GM12878 (cell line): ENCODE results near the gene TGFBI. TPM values are rescaled to one million over a fixed set of nuclear protein-coding genes. Genes with fewer than 3 reads are reported as not detected.

Source experiments
- ATAC-seq: fragments of 200-7000 bp; cut with Tn5 transposase; 3 replicates; pipeline ENCODE4 v1.9.1; 2020; ENCODE audit warnings: mild to moderate bottlenecking, moderate library complexity
- BruUV-seq: library from RNA; stranded (reverse); fragments of 400-500 nt; replicated peaks from 2 replicates; lab custom pipeline; 2021; lab: Mats Ljungman, UMichigan
- CTCF ChIA-PET: fragments of 300-600 bp; sonication (Branson Sonifier 250); formaldehyde crosslinking; extraction: SDS; loops from one replicate; lab custom pipeline; 2021; ENCODE audit warnings: inconsistent platforms; lab: Yijun Ruan, JAX
- POLR2A ChIA-PET: fragments of 350-600 bp; formaldehyde crosslinking; extraction: SDS; loops from one replicate; lab custom pipeline; 2021; ENCODE audit warnings: inconsistent platforms; lab: Charles Lee
- RAD21 ChIA-PET: fragments of 300-600 bp; sonication (Branson Sonifier 250); formaldehyde crosslinking; loops from one replicate; lab custom pipeline; 2023; ENCODE audit warnings: antibody characterized with exemption; ENCODE audit not compliant: unreplicated experiment; lab: Charles Lee
- SMC1A ChIA-PET: fragments of 300-600 bp; sonication (Branson Sonifier 250); formaldehyde crosslinking; loops from one replicate; lab custom pipeline; 2023; ENCODE audit not compliant: unreplicated experiment, uncharacterized antibody; lab: Charles Lee
- DNase-seq: peaks from one replicate; pipeline ENCODE4 v3.0.0-alpha.2; 2011; ENCODE audit warnings: low read depth, low spot score
- FAIRE-seq: peaks from 3 replicates; lab custom pipeline; 2011; peaks lifted over from hg19 to GRCh38; lab: Jason Lieb, UNC
- H2AFZ ChIP-seq: 2 replicates; pipeline ENCODE4 v1.6.0; 2011; ENCODE audit warnings: low read depth, low read length, control low read depth; ENCODE audit not compliant: control insufficient read depth
- H3K27ac ChIP-seq: 2 replicates; pipeline ENCODE4 v1.5.1; 2011; ENCODE audit warnings: control low read depth; ENCODE audit not compliant: control insufficient read depth, insufficient read depth
- H3K27me3 ChIP-seq, 2 experiments: replicated peaks in 1 of 2; 2 replicates each; pipeline versions ENCODE4 v1.6.0 to v1.6.1; 2011; ENCODE audit warnings: low read length in 1 of 2; ENCODE audit not compliant: control insufficient read depth in 2 of 2, insufficient read depth in 2 of 2
- H3K36me3 ChIP-seq, 2 experiments: 2 replicates each; pipeline ENCODE4 v1.5.1; 2011; ENCODE audit warnings: low read length in 1 of 2; ENCODE audit not compliant: control insufficient read depth in 2 of 2, insufficient read depth in 2 of 2
- H3K4me1 ChIP-seq: 2 replicates; pipeline ENCODE4 v1.6.1; 2011; ENCODE audit warnings: mild to moderate bottlenecking, low read length, moderate library complexity, mixed read lengths; ENCODE audit not compliant: control insufficient read depth, insufficient read depth
- H3K4me2 ChIP-seq: 2 replicates; pipeline ENCODE4 v1.6.0; 2011; ENCODE audit warnings: control low read depth; ENCODE audit not compliant: control insufficient read depth, insufficient read depth
- H3K4me3 ChIP-seq: fragments of 200-600 bp; sonication (generic); 2 replicates; pipeline ENCODE4 v1.5.1; 2016
- H3K79me2 ChIP-seq: 2 replicates; pipeline ENCODE4 v1.6.0; 2011; ENCODE audit warnings: low read length; ENCODE audit not compliant: control insufficient read depth, insufficient read depth
- H3K9ac ChIP-seq: 2 replicates; pipeline ENCODE4 v1.8.0; 2011; ENCODE audit warnings: low read length, control low read depth, mixed read lengths; ENCODE audit not compliant: control insufficient read depth, insufficient read depth
- H3K9me3 ChIP-seq: replicated peaks from 3 replicates; pipeline ENCODE4 v1.5.1; 2011; ENCODE audit warnings: mild to moderate bottlenecking, low read length; ENCODE audit not compliant: control insufficient read depth, insufficient read depth
- H4K20me1 ChIP-seq: 2 replicates; pipeline ENCODE4 v1.6.0; 2011; ENCODE audit not compliant: control insufficient read depth, insufficient read depth
- ATF2 ChIP-seq: IDR thresholded peaks from 2 replicates; pipeline ENCODE4 v1.6.1; 2012; ENCODE audit warnings: low read length, inconsistent platforms
- CBX3 ChIP-seq: fragments of 200-600 bp; sonication (generic); IDR thresholded peaks from 2 replicates; pipeline ENCODE4 v1.6.1; 2016; ENCODE audit warnings: low read depth, borderline replicate concordance
- CREM ChIP-seq: IDR thresholded peaks from 2 replicates; pipeline ENCODE4 v1.6.1; 2014; ENCODE audit warnings: antibody characterized with exemption, low read depth
- WGBS: methylation state at CpG from one replicate; pipeline ENCODE4 v1.1.6; 2016; ENCODE audit warnings: low lambda C conversion rate; ENCODE audit not compliant: insufficient replicate concordance, insufficient coverage; ENCODE audit errors: missing lambda C conversion rate; 5-methylcytosine and 5-hydroxymethylcytosine counted together
- in situ Hi-C: fragments of 300-500 bp; cut with MboI; formaldehyde crosslinking; loops from 9 replicates; pipeline ENCODE4 v1.14.3; 2018; ENCODE audit warnings: mixed read lengths
- intact Hi-C: fragments of 100-400 bp; cut with micrococcal nuclease; formaldehyde crosslinking; loops from one replicate; pipeline ENCODE4 v1.14.2; 2022; ENCODE audit not compliant: unreplicated experiment
- polyA plus RNA-seq, 11 experiments: library from polyadenylated mRNA; depleted of rRNA in 4 of 11; unstranded in 6 of 11; stranded (reverse) in 5 of 11; fragments of >200 nt; fragmentation: Nextera tagmentation in 4 of 11; fragmentation: Illumina TruSeq in 1 of 11; extraction: Ambion mirVana in 4 of 11; extraction: Trizol in 1 of 11; gene quantifications; 1 replicate in 1 of 11; 2 replicates in 10 of 11; pipeline versions ENCODE4 v1.2.1 to v1.2.3, GENCODE V29; 2011 to 2016; ENCODE audit warnings: inconsistent platforms in 2 of 11, missing spikeins in 2 of 11, low read depth in 1 of 11
- total RNA-seq, 4 experiments: library from RNA; depleted of rRNA in 3 of 4; stranded (reverse); fragments of >200 nt in 3 of 4; fragmentation: Illumina TruSeq in 1 of 4; extraction: Trizol in 1 of 4; gene quantifications; 2 replicates each; pipeline versions ENCODE4 v1.2.1 to v1.2.3, GENCODE V29; 2013 to 2021

Gene TGFBI
- total and polyA plus RNA-seq, 10 of the 15 experiments (the other 5 are each of a cell fraction or from before 2014, with no cell fraction given): 0.12 to 1.8 (median 0.19) TPM

- ChIA-PET POLR2A (interaction anchor here (1.2 kb wide), 1 partner anchor 20 kb away, joined by 6 read pairs; no protein-coding TSS in a partner anchor), RAD21 (interaction anchor here (0.7 to 1.5 kb wide), 2 partner anchors 14 to 17 kb away, joined by 3 to 5 read pairs; no protein-coding TSS in a partner anchor), CTCF (interaction anchor here (0.5 to 2.2 kb wide), 5 partner anchors 11 to 42 kb away, joined by 3 to 7 read pairs (median 4); no protein-coding TSS in a partner anchor), SMC1A (interaction anchor here (0.9 to 2.5 kb wide), 6 partner anchors 9 to 74 kb away, joined by 3 to 13 read pairs (median 6); partner anchors contain the start of gene SMAD5)
- Histone ChIP-seq H3K4me2 (no peak overlapping the region), H3K27ac (no peak overlapping the region), H3K9me3 (no peaks in the 10 kb centered on the region), H3K9ac (no peak overlapping the region), H2AFZ (no peak overlapping the region), H3K27me3 (peaks cover 0 to 7% of the 10 kb centered on the region in 2 experiments; a peak in 2 of 4 replicates), H4K20me1 (no peaks in the 10 kb centered on the region), H3K36me3 (no peaks in the 10 kb centered on the region), H3K79me2 (no peaks in the 10 kb centered on the region), H3K4me1 (no peaks in the 10 kb centered on the region), H3K4me3 (no peak overlapping the region)
- BruUV-seq: no TSS peak
- 25% methylated on average over 8 of the region's 8 CpGs for WGBS
- intact Hi-C loops (no loop called here), in situ Hi-C loops (no loop called here)
- DNase-seq (no peak), FAIRE-seq (no peak), ATAC-seq (peak; percentile 10; the same call in 1 of the 3 replicates)
- TF ChIP-seq CREM: no peak
- TF ChIP-seq ATF2: no peak
- no peak for TF ChIP-seq CBX3
Measured at GRCh38 chr5:136094913-136095641, 66.3 kb downstream of the TGFBI start.
